ENCODE results near the gene AHCYL1. TPM values are rescaled to one million over a fixed set of nuclear protein-coding genes. Genes with fewer than 3 reads are reported as not detected.

The AHCYL1 gene
- total and polyA plus RNA-seq, 4 donors: 24.9 to 40.7 (median 30.3) TPM

- TF ChIP-seq EGR1 (IDR thresholded peaks at IDR 0.05; ENCODE audit: low read depth in 2 of 2): no peak
- no peak for TF ChIP-seq NR2F2 (IDR thresholded peaks at IDR 0.05)
- TF ChIP-seq FOXA1 (IDR thresholded peaks at IDR 0.05): no peak
- TF ChIP-seq MAX (IDR thresholded peaks at IDR 0.05): no peak
These were observed 25.0 kb upstream of the AHCYL1 start (continued) for GRCh38 chr1:109959632-109959973.

GRCh38 chr1:109959974-109960744 lies 24.4 kb upstream of the AHCYL1 start:
- TF ChIP-seq HNF4A (conservative IDR thresholded peaks at IDR 0.05) (peak; percentile 82 to 91), TAF1 (conservative IDR thresholded peaks at IDR 0.05) (no peak), ZBTB33 (IDR thresholded peaks at IDR 0.05) (peak; percentile 47), SP1 (IDR thresholded peaks at IDR 0.05) (peak; percentile 80), MAX (IDR thresholded peaks at IDR 0.05) (peak; percentile 79), RAD21 (IDR thresholded peaks at IDR 0.05) (peak; percentile 18 to 24), YY1 (IDR thresholded peaks at IDR 0.05) (peak; percentile 32), CTCF (IDR thresholded peaks at IDR 0.05; ENCODE audit: low read depth, low read length, missing input control) (peak; percentile 16), JUND (IDR thresholded peaks at IDR 0.05) (peak; percentile 50 to 92), NR2F2 (IDR thresholded peaks at IDR 0.05) (peak; percentile 70), HNF4G (IDR thresholded peaks at IDR 0.05) (peak; percentile 4), REST (IDR thresholded peaks at IDR 0.05) (peak; percentile 10), RXRA (IDR thresholded peaks at IDR 0.05) (peak; percentile 85 to 86), EGR1 (IDR thresholded peaks at IDR 0.05; ENCODE audit: low read depth in 2 of 2) (no peak), ATF3 (IDR thresholded peaks at IDR 0.05) (no peak), FOXA1 (IDR thresholded peaks at IDR 0.05) (peak; percentile 22), FOXA2 (IDR thresholded peaks at IDR 0.05) (peak; percentile 12), GABPA (IDR thresholded peaks at IDR 0.05 in 1 of 2, conservative IDR thresholded peaks at IDR 0.05 in 1 of 2) (peak in 1 of 2 donors; percentile 19)
- Histone ChIP-seq H3K4me3 (ENCODE audit: low read depth in 1 of 3, low read length in 3 of 3) (no peak overlapping the region), H3K36me3 (ENCODE audit: control insufficient read depth in 4 of 4, insufficient read depth in 3 of 4, low read depth in 1 of 4, low read length in 3 of 4) (no peaks in the 10 kb centered on the region), H3K27ac (ENCODE audit: low read depth in 1 of 2, low read length in 2 of 2) (peak overlapping the region; percentile 54 to 59), H3K9me3 (ENCODE audit: control insufficient read depth in 4 of 4, low read length in 3 of 4) (no peaks in the 10 kb centered on the region), H3K27me3 (ENCODE audit: control insufficient read depth in 4 of 4, insufficient read depth in 4 of 4, low read length in 3 of 4) (no peaks in the 10 kb centered on the region), H3K4me1 (ENCODE audit: control insufficient read depth in 4 of 4, insufficient read depth in 4 of 4, low read length in 3 of 4) (peaks cover 8 to 30% (median 28%) of the 10 kb centered on the region in 4 donors), H3K9ac (ENCODE audit: low read depth in 1 of 2, low read length in 2 of 2) (no peak overlapping the region)
- no peak for DNase-seq (ENCODE audit: low spot score)
- 28% methylated on average over 7 of the region's 7 CpGs for WGBS
